Measurements from ENCODE around the gene KLF16. TPM values are rescaled to one million over a fixed set of nuclear protein-coding genes. Genes with fewer than 3 reads are reported as not detected.

Gene KLF16
- total and polyA plus RNA-seq, 9 of the 15 experiments (the other 6 are each of a cell fraction or from before 2014, with no cell fraction given), result 0.04 to 60.4 (median 6.8) TPM

DNA sequence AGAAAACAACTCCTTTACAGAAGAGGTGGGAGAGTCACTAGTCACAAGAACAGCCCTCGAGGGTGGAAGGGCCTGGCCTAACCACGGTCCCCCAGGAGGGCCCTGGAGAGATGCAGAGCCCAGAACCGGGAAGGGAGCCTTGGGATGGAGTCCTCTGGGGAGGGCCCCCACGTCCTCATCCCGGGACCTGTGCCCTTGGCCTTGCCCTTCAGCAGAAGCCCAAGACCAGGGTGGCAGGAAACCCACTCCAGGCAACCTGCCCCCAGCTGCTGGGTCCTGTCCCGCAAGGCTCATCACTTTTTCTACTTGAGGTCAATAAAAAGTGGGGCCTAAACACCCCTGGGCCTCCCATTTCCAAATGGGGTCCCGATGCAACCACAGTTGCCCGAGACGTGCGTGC is 49.0 kb downstream of the KLF16 start:
- FAIRE-seq (no peak), DNase-seq (ENCODE audit: extremely low read depth in 1 of 4, low spot score in 3 of 4) (no peak), ATAC-seq (no peak)
- Histone ChIP-seq H3K9ac (ENCODE audit: insufficient read depth in 1 of 2, low read depth in 2 of 2, low read length in 2 of 2) (peak overlapping the region in 1 of 2 experiments; percentile 56; a peak in 2 of 4 replicates), H3K4me3 (no peak overlapping the region), H4K20me1 (replicated peaks; ENCODE audit: control insufficient read depth, insufficient read depth, low read length) (no peaks in the 10 kb centered on the region), H3K79me2 (ENCODE audit: control insufficient read depth, insufficient read depth, low read length) (peaks cover 5% of the 10 kb centered on the region; the same call in 1 of the 3 replicates), H3K9me3 (replicated peaks; ENCODE audit: control insufficient read depth, insufficient read depth, low read depth, low read length) (no peaks in the 10 kb centered on the region; the same call in 1 of the 2 replicates), H3K4me1 (replicated peaks in 1 of 2; ENCODE audit: control insufficient read depth in 2 of 2, insufficient read depth in 2 of 2, low read length in 2 of 2) (peaks cover 8 to 65% of the 10 kb centered on the region in 2 experiments; a peak in 3 of 5 replicates), H3K4me2 (ENCODE audit: insufficient read depth, low read length) (no peak overlapping the region), H2AFZ (ENCODE audit: low read depth, low read length) (no peak overlapping the region), H3K36me3 (ENCODE audit: control insufficient read depth, insufficient read depth, low read length) (peaks cover 43% of the 10 kb centered on the region; the same call in 1 of the 3 replicates), H3K27ac (ENCODE audit: extremely low read depth, low read depth, low read length) (no peak overlapping the region), H3K9me1 (ENCODE audit: control insufficient read depth, insufficient read depth, low read length) (no peaks in the 10 kb centered on the region), H3K27me3 (ENCODE audit: control insufficient read depth in 2 of 2, insufficient read depth in 2 of 2, low read length in 2 of 2) (no peaks in the 10 kb centered on the region)
- CTCF ChIA-PET (ENCODE audit: low intra/inter-chr PET ratio), result no interaction called here
- no TSS peak for BruUV-seq (replicated peaks)
- 70% methylated on average over 10 of the region's 10 CpGs for WGBS (ENCODE audit: insufficient coverage, low coverage, missing lambda C conversion rate)
- intact Hi-C loops (cut with micrococcal nuclease) (no loop called here), in situ Hi-C loops (cut with MboI) (no loop called here)
- 0 out of 2 replicates have a peak, but pooled peaks have one; percentile 36 for TF ChIP-seq SUPT5H (IDR thresholded peaks at IDR 0.05)
- TF ChIP-seq, protein P1, sequence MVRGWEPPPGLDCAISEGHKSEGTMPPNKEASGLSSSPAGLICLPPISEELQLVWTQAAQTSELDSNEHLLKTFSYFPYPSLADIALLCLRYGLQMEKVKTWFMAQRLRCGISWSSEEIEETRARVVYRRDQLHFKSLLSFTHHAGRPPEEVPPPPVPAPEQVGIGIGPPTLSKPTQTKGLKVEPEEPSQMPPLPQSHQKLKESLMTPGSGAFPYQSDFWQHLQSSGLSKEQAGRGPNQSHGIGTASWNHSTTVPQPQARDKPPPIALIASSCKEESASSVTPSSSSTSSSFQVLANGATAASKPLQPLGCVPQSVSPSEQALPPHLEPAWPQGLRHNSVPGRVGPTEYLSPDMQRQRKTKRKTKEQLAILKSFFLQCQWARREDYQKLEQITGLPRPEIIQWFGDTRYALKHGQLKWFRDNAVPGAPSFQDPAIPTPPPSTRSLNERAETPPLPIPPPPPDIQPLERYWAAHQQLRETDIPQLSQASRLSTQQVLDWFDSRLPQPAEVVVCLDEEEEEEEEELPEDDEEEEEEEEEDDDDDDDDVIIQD (CRISPR knock-in tag; IDR thresholded peaks at IDR 0.05), result no peak
- TF ChIP-seq TBL1XR1 (IDR thresholded peaks at IDR 0.05; ENCODE audit: low read length in 2 of 2), result no peak
- TF ChIP-seq ESRRA (IDR thresholded peaks at IDR 0.05; ENCODE audit: borderline replicate concordance, low read depth), result no peak
- TF ChIP-seq SMARCE1 (IDR thresholded peaks at IDR 0.05), result no peak
- no peak for TF ChIP-seq ZFP36 (IDR thresholded peaks at IDR 0.05; ENCODE audit: low read depth, low read length, partially characterized antibody)
- TF ChIP-seq XRCC3 (IDR thresholded peaks at IDR 0.05), result no peak
- TF ChIP-seq POLR2A (conservative IDR thresholded peaks at IDR 0.05), result peak; percentile 56
- no peak for TF ChIP-seq TAF9B (IDR thresholded peaks at IDR 0.05; ENCODE audit: partially characterized antibody)
- TF ChIP-seq TCF7 (IDR thresholded peaks at IDR 0.05; ENCODE audit: borderline replicate concordance), result no peak
- TF ChIP-seq ZFX (CRISPR knock-in tag; IDR thresholded peaks at IDR 0.05), result 0 out of 2 replicates have a peak, but pooled peaks have one; percentile 21
- TF ChIP-seq ETV6 (IDR thresholded peaks at IDR 0.05; ENCODE audit: borderline replicate concordance in 1 of 2, low read depth in 2 of 2, low read length in 1 of 2), result no peak
- no peak for TF ChIP-seq ETV6 (CRISPR knock-in tag; IDR thresholded peaks at IDR 0.05; ENCODE audit: borderline replicate concordance)
- TF ChIP-seq KHSRP (IDR thresholded peaks at IDR 0.05), result no peak
- TF ChIP-seq HDAC2 (IDR thresholded peaks at IDR 0.05), result no peak
- TF ChIP-seq POLR2AphosphoS2 (IDR thresholded peaks at IDR 0.05; ENCODE audit: low read length), result 0 out of 2 replicates have a peak, but pooled peaks have one; percentile 32
- TF ChIP-seq, protein P2, sequence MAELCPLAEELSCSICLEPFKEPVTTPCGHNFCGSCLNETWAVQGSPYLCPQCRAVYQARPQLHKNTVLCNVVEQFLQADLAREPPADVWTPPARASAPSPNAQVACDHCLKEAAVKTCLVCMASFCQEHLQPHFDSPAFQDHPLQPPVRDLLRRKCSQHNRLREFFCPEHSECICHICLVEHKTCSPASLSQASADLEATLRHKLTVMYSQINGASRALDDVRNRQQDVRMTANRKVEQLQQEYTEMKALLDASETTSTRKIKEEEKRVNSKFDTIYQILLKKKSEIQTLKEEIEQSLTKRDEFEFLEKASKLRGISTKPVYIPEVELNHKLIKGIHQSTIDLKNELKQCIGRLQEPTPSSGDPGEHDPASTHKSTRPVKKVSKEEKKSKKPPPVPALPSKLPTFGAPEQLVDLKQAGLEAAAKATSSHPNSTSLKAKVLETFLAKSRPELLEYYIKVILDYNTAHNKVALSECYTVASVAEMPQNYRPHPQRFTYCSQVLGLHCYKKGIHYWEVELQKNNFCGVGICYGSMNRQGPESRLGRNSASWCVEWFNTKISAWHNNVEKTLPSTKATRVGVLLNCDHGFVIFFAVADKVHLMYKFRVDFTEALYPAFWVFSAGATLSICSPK (IDR thresholded peaks at IDR 0.05; ENCODE audit: borderline replicate concordance), result no peak
- peak; percentile 60 for TF ChIP-seq RBM22 (IDR thresholded peaks at IDR 0.05; ENCODE audit: low read depth, low read length, poor library complexity, severe bottlenecking)
- peak; percentile 42; the same call in 1 of the 2 replicates for TF ChIP-seq POLR2AphosphoS5 (IDR thresholded peaks at IDR 0.05; ENCODE audit: control insufficient read depth, insufficient read depth, low read depth, low read length)
- peak; percentile 16; the same call in 1 of the 2 replicates for TF ChIP-seq MYNN (IDR thresholded peaks at IDR 0.05)
- TF ChIP-seq MYNN (CRISPR knock-in tag; IDR thresholded peaks at IDR 0.05), result no peak
- TF ChIP-seq TBP (optimal IDR thresholded peaks at IDR 0.05; ENCODE audit: low read depth, low read length), result no peak
- POLR2A ChIA-PET, result interaction anchor here (0.7 to 0.9 kb wide), 2 partner anchors 16 to 32 kb away, joined by 3 to 4 read pairs; no protein-coding TSS in a partner anchor
